ENCODE data around the gene MSI2.

GRCh38 chr17:57433452-57433851, 177.1 kb downstream of the MSI2 start:
- TF ChIP-seq TEAD4 (IDR thresholded peaks at IDR 0.05) (no peak), YY1 (IDR thresholded peaks at IDR 0.05; ENCODE audit: low read depth) (no peak), EP300 (IDR thresholded peaks at IDR 0.05; ENCODE audit: borderline replicate concordance) (no peak), CEBPB (IDR thresholded peaks at IDR 0.05) (no peak), RAD21 (IDR thresholded peaks at IDR 0.05; ENCODE audit: low read depth) (no peak)

Data from Ishikawa (cell line).